ENCODE measurements around the gene KAZALD1. TPM values are rescaled to one million over a fixed set of nuclear protein-coding genes. Genes with fewer than 3 reads are reported as not detected.

Gene KAZALD1
- total RNA-seq, 1 experiment from 2014 or later, result 16.0 TPM

GRCh38 chr10:101041252-101041761 is 20.5 kb upstream of the KAZALD1 start (continued):
- TF ChIP-seq, protein P1, sequence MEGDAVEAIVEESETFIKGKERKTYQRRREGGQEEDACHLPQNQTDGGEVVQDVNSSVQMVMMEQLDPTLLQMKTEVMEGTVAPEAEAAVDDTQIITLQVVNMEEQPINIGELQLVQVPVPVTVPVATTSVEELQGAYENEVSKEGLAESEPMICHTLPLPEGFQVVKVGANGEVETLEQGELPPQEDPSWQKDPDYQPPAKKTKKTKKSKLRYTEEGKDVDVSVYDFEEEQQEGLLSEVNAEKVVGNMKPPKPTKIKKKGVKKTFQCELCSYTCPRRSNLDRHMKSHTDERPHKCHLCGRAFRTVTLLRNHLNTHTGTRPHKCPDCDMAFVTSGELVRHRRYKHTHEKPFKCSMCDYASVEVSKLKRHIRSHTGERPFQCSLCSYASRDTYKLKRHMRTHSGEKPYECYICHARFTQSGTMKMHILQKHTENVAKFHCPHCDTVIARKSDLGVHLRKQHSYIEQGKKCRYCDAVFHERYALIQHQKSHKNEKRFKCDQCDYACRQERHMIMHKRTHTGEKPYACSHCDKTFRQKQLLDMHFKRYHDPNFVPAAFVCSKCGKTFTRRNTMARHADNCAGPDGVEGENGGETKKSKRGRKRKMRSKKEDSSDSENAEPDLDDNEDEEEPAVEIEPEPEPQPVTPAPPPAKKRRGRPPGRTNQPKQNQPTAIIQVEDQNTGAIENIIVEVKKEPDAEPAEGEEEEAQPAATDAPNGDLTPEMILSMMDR (IDR thresholded peaks at IDR 0.05 in 2 of 3, conservative IDR thresholded peaks at IDR 0.05 in 1 of 3; ENCODE audit: borderline replicate concordance in 1 of 3, insufficient read depth in 1 of 3, low read depth in 2 of 3, low read length in 2 of 3), result peak in 2 of 3 experiments; percentile 96; a peak in 4 of 6 replicates
- TF ChIP-seq TCF7L2 (IDR thresholded peaks at IDR 0.05; ENCODE audit: borderline replicate concordance, extremely low read depth, insufficient read depth, insufficient read length), result no peak
- TF ChIP-seq ZBTB33 (IDR thresholded peaks at IDR 0.05; ENCODE audit: extremely low read depth, insufficient replicate concordance, low read length), result no peak
- TF ChIP-seq POLR2AphosphoS5 (IDR thresholded peaks at IDR 0.05; ENCODE audit: low read depth, low read length), result peak; percentile 56
- no peak for TF ChIP-seq FOSL1 (IDR thresholded peaks at IDR 0.05; ENCODE audit: low read depth)
- no peak for TF ChIP-seq RAD21 (IDR thresholded peaks at IDR 0.05; ENCODE audit: low read depth)

- no peaks in the 10 kb centered on the region for H3K9me3 ChIP-seq (ENCODE audit: control insufficient read depth in 1 of 2, insufficient read depth in 1 of 2, low read depth in 1 of 2, low read length in 2 of 2)
- H3K9me2 ChIP-seq (ENCODE audit: insufficient read depth), result no peaks in the 10 kb centered on the region
- ATAC-seq (no peak), DNase-seq (ENCODE audit: low read depth, low spot score) (no peak)
- TF ChIP-seq MAX (IDR thresholded peaks at IDR 0.05) (no peak), EZH2 (IDR thresholded peaks at IDR 0.05) (no peak), REST (IDR thresholded peaks at IDR 0.05; ENCODE audit: low read depth) (no peak), FOSL1 (IDR thresholded peaks at IDR 0.05; ENCODE audit: low read depth) (no peak), SRF (IDR thresholded peaks at IDR 0.05; ENCODE audit: low read depth) (no peak)
- peaks cover 26 to 33% of the 10 kb centered on the region in 2 experiments for H3K4me1 ChIP-seq (ENCODE audit: control insufficient read depth in 1 of 2, insufficient read depth in 2 of 2, low read length in 2 of 2)
- H3K4me2 ChIP-seq (ENCODE audit: low read length), result peak overlapping the region; percentile 82
- peak overlapping the region; percentile 84 for H3K27ac ChIP-seq (ENCODE audit: low read depth, low read length)
- peaks cover 3 to 17% of the 10 kb centered on the region in 2 experiments; a peak in 2 of 4 replicates for H3K36me3 ChIP-seq (ENCODE audit: control insufficient read depth in 1 of 2, insufficient read depth in 2 of 2, low read length in 2 of 2)
- ChIA-PET POLR2A (interaction anchor here (0.9 to 2.5 kb wide), 12 partner anchors 7 to 100 kb away, joined by 3 to 33 read pairs (median 6); partner anchors contain the start of genes KAZALD1, PDZD7 and SFXN3), RAD21 (ENCODE audit: low non-redundant PET in 1 of 2, low total read pairs in 2 of 2, uncharacterized antibody in 2 of 2, unreplicated experiment in 2 of 2) (interaction anchor here (0.6 to 3.3 kb wide), 6 partner anchors 8 to 100 kb away, joined by 3 to 23 read pairs (median 6); no protein-coding TSS in a partner anchor), CTCF (interaction anchor here (0.7 to 5.4 kb wide), 20 partner anchors 10 to 172 kb away, joined by 3 to 118 read pairs (median 12); partner anchors contain the start of genes KAZALD1, PDZD7 and SFXN3)
- peaks cover 15% of the 10 kb centered on the region; the same call in 1 of the 2 replicates for H3K79me2 ChIP-seq (ENCODE audit: insufficient read depth, low read length)
- H3K27me3 ChIP-seq (ENCODE audit: insufficient read depth, low read length), result no peaks in the 10 kb centered on the region
- no peak overlapping the region for H2AFZ ChIP-seq (ENCODE audit: low read depth, low read length, poor library complexity, severe bottlenecking)
- peak overlapping the region; percentile 55 to 59 for H3K4me3 ChIP-seq (replicated peaks in 1 of 2; ENCODE audit: low read depth in 1 of 2, low read length in 2 of 2)
- no TSS peak for BruUV-seq (replicated peaks)
- intact Hi-C loops (cut with micrococcal nuclease), result loop anchor here (2.0 kb wide), 1 partner anchor 19 kb away; the partner anchor contains the start of gene KAZALD1
- H4K20me1 ChIP-seq (ENCODE audit: insufficient read depth), result no peaks in the 10 kb centered on the region
- H3K9ac ChIP-seq (ENCODE audit: low read length), result peak overlapping the region; percentile 77
Measured at GRCh38 chr10:101042118-101042517, 19.7 kb upstream of the KAZALD1 start.

Data from HCT116 (cell line).